Activated T-helper 9 cell treated with anti-CD3 and anti-CD28 coated beads, Interleukin-2, amount 50 U/mL, for 16 hours (primary cell): ENCODE measurements around the gene PLEK.
"Not testable (repeated sequence)": the region's sequence is repeated elsewhere in the genome, so short reads cannot be mapped to it uniquely, and the experiment has no call there.

Experiments
- DNase-seq: peaks from one replicate; pipeline ENCODE4 v3.0.0-alpha.2; 2020; ENCODE audit warnings: low read depth

PLEK gene

DNA sequence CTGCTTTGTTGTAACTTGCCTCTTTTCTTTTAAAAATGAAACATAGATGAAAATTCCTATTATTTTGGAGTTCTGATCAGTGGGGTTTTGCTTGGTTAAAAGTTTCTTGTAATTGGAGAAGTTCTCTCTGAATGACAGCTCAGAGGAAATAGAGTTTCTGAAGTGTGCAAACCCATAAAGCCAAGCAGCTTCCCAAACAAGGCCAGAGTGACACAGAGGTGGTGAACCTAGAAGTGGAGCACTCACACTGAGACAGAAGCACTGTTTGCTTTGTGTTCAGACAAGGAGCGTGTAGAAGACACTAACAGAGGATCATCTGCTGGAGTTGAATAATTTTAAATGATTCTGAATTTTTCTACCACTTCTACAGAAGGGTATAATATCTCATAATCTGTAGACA lies 52.8 kb downstream of the PLEK start:
- DNase-seq, result no peak

DNA sequence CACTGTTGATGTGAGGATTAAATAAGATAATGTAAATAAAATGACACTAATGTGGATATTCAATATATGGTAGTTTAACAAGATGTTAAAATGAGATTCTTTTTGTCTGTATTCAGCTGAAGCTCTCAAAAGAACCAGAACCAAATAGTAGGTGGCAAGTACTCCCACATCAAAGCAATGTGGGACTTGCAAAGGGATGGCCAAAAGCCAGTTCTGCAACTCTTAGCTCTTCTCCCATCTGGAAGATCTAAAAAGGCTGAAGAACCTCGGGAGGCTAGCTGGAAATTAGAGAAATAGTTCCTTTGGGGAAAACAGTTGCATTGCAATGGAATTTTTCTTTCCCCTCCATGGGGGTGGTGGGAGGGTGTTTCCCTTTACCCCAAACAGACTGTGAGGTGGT lies 53.3 kb downstream of the PLEK start:
- no peak for DNase-seq

DNA sequence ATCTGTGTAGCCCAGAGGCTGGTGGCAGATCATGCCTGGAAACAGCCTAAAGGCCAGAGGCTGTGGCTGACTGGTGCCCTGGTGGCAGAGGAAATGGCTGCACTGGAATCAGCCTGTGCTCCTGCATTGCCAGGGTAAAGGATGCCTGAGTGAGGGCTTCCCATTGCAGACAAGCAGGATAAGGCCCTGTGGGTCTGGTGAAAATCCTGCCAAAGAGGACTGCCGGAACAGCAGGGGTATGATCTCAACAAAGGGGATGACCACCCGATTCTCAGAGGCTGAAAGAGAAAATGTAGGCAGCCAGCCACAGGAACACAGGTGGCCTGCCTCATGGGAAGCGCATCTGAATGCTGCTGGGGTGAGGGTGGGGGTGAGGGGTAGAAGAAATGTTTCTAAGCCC lies 53.8 kb downstream of the PLEK start:
- DNase-seq, result no peak

DNA sequence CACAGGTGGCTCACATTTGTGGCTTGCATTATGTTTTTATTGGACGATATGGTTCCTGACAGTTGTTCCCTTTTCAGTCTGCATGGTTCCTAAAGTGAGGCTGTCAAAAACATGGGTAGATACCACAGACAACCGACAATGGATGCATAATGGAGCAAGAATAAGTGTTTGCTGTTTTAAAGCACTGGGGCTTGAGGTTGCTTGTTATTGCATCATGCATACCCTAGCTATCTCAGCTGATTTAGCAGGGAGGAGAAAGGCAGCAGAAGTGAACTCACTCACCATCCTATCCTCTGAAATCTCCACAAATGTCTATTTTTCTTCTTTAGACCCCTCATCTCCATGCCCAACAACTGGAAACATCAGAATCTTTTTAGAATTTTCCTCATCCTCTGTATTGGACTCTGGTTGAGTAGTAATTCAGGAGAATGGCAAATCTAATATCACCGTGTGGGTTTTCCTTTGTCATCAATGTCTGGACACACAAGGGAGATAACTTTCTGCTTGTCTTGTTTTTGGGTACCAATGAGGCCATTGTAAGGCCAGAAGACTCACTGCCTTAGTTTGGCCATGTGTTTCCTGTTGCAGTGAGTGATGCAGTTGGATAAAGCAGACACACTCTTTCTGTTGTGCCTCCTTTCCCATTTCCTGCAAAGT lies 55.3 kb downstream of the PLEK start:
- DNase-seq, result no peak

DNA sequence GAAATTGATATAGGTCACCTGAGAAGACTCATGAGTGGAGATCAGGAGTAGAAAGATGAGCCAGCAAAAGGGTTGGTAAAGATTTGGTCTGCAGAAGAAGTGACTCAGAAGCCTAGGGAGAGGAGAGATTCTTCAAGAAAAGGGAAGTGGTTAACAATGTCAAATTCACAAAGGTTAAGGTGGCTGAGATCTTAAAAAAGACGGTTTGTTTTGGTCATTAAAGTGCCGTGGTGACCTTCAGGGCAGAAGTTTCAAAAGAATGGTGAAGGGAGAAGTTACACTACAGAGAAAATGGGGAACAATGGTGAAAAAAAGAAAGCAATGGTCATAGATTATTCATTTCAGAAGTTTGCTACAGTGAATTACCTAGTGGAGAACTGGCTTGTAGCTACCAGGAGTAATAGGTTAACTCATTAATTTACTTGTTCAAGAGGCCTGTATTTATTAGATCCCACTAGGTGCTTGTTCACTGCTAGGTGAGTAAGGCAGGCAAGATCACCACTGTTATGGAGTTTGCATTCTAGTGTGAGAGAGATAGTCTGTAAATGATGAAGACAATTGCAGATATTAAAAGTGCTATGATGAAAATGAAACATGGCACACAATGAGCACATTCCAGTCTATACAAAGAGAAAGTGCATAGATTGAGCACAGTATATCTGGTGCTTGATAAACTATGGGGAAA lies 59.0 kb downstream of the PLEK start:
- no peak for DNase-seq

DNA sequence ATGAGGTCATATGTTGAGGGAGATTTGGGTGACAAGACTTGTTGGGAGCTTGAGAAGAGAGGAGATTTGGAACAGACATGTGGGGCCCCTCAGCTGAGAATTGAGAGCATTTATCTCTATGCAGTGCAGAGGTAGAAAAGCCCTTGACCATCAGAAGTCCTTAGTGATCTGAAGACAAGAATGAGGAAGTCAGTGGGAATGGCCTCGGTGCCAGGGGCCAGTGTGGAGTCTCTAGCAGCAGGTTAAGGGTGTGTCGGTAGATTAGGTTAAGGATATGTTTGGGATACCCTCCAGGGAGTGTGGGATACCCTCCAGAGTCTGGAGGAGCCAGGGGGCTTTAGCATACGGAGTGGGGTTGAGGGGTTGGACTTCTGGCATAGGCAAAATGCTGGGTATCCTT lies 60.4 kb downstream of the PLEK start:
- DNase-seq, result no peak

DNA sequence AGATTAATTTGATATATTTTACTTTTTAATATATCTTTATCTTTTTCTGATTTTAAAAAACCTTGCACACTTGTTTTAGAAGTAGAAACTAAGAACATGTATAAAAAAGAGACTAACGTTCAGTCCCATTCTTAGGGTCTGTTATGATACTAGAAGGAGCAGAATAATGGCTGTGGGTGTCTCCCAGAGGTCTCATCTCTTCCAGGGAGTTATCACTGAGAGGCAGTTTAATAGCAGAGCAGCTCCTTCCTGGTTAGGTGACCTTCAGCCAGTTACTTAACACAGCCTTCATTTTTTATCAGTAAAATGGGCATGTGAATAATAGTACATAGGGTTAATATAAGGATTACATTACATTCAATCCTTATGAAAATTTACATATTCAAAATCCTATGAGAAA lies 61.4 kb downstream of the PLEK start:
- no peak for DNase-seq

DNA sequence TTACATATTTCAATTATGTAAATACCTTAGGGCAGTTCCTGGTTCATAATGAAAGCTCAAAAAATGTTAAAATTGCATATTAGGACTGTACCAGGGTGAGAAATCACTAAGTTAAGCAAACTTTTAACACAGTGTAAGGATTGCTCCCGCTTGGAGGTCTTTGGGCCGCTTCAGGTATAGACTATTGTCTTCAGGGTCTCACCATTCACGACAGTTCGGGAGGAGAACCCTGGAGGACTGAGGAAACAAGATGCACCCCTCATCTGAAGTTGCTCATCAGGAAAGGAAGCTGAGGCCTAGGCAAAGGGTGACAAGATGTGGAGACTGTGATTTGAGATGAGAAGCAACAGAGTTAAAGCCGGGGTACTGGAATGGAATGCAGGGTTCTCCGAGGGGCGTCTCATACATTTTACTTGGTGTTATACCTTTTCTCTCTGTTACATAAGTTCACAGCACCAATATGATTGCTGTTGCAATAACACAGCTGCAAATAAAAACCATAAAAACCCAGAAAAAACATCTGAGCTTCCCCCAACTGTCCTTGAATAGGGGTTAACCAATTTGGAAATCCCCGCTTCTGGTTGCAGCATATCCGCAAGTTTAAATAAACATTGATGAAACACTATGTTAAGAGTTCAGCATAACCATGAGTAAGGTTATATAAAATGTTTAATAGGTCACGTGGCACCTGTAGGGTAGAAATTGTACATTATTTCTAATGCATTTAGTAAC lies 61.9 kb downstream of the PLEK start:
- DNase-seq, result no peak

DNA sequence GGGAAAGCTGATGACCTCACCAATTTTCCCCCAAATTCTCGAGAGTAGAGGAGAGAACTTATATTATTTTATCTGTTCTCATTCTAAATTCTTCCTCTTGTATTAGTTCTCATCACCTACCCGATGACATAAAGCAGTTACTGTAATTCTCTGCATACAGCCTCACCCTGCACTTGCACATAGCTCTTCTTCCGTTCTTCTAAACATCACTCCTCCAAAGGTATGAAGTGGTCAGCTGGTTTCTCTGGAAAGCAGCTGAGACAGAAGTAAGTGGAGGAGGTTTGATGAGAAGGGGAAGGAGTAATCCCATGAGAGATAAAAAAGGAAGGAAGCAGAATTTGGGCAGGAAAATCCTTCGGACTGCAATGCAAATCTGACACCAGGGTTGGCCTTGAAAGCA lies 63.0 kb downstream of the PLEK start:
- no peak for DNase-seq

DNA sequence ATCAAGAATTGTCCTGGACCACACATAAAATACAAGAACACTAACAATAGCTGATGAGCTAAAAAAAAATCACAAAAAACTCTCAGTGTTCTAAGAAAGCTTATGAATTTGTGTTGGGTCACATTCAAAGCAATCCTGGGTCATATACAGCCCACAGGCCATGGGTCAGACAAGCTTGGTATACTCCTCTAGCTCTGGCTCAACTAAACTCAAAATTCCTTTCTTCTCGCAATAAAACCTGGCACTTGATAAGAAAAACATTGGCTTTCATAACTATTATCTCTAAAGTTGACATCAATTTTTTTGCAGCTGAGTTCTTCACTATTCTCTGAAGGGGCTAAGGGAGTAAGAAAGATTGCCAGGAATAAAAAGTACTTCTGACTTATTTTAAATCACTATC lies 63.7 kb downstream of the PLEK start:
- DNase-seq, result no peak

DNA sequence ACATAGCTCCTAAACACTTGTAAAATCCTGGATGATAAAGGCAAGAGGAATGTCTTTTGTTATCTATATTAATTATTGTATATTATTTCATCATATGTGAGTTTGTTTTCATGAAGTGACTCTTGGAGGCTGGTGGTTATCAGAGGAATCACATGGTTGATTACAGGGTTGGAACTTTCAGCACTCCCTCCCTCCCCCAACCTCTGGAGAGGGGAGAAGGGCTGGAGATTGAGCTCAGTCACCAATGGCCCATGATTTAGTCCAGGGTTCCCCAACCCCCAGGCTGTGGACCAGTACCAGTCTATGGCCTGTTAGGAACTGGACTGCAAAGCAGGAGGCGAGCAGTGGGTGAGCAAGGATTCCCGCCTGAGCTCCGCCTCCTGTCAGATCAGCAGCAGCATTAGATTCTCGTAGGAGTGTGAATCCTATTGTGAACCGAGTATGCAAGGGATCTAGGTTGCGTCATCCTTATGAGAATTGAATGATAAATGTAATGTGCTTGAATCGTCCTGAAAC lies 64.3 kb downstream of the PLEK start:
- DNase-seq, result no peak

DNA sequence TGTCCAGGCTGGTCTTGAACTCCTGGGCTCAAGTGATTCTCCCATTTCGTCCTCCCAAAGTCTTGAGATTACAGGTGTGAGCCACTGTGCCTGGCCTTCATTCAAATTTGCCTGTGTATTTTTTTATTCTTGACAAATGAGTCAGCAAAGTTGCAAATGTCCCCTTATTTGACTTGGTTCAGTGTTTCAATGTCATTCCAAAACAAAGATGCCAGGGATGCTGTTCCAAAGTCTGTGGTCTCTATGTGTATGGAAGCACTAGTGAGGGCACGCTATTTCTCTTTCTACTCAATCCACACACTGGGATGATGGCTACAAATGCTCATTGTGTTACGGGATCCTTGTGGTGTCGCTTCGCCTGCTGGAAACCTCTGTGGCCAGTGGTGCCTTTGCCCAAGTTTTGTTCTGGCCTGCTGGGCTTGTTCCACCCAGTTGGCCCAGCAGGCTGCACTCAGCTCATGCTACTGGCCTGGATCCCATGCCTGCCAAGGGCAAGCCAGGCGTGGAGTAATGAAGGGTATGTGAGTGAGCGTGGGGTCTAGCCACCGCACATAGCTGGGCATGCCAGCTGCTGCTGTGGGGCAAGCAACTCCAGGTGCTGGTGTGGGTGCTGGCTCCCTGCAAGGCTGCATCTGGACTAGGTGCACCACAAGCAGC lies 66.4 kb downstream of the PLEK start:
- DNase-seq, result no peak

DNA sequence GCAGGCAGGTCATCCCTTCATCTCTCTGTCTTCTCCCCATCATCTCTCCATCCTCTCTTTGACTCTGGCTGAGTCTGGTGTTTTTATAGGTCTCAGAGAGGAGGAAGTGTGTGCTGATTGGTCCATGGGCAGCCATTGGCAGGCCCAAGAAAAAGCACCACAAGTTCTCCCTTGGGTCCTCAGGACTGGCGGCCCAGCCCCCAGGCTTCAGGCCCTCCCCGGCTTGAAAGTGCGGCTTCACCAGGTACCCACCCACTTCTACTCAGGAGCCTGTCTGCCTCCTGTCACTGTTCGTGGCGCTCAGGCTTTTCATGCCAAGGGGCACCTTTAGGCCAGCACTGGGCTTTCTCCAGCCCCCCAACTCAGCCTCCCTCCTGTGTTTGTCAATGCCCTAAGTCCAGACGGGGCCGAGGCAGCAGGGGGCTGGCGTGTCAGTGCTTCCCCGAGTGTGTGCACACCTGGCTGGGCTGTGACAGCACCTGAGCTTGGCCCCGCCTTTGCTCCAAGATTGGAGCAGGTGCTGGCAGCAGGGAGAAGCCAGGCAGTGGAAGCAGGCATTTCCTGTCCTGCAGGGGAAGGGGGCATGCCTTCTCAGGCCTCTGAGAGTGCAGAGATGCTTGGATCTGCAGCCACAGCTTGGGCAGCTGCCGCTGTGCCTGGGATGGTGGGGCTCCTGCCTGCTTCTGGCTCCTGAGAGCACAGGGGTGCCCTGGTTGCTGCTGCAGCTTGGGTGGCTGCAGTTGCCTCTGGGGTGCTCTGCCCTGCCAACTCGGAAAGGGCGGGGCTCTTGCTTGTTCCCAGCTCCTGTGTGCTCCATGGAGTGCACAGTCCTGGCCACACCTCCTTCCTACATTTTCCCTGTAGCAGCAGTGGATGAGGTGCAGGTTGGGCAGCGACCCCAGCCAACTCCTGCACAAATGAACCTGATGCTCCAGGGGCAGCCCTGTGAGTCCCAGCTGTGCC lies 67.9 kb downstream of the PLEK start:
- no peak for DNase-seq

DNA sequence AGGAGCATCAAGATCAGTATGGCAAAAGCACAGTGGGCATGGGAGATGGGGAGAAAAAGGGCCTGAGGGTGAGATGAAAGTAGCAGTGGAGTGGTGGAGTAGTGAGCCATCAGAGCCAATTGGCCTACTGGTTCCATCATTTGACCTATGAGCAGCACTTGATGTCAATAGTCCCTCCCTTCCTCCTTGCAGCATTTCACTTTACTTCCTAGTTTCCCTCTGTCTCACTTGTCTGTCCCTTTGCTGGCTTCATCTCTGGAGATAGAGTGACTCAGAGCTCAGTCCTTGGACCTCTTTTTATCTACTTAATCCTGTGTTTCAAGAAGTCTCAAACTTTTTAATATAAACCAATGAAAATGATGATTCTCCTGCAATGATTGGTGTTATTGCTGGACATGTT lies 69.9 kb downstream of the PLEK start:
- DNase-seq, result no peak

DNA sequence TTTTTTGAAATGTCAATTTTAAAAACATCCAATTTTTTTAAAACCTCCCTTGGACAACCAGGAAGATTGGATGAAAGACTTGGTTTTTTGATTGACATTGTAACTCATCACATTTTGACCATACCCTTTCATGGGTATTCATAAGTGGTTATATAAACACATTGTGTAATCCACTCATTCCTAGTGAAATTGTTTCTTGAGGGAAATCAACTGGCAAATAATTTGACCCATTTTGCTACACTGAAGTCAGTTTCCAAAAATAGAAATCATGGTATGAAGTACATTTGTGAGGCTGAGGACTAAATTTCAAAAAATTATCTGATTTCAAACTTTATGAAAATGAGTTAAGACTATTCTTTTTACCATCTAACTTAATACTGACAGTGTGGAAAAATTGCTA lies 70.5 kb downstream of the PLEK start:
- no peak for DNase-seq

DNA sequence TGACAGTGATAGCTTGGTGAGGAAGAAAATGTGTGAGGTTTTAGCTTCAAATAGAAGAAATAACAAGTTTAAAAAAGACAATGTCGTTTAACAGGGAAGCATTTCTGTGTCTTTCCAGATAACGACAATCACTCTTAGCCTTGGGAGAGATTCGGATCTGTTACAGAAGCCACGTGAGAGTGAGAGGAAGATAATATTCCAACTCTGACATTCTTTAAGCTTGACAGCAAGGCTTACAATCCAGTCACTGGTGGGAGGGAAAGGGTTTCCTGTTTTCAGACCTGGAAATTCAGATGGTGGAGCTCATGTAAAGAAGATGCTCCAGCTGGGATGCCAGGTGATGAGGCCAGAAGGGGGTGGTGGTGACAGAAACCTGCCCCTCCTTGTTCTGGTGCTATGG lies 71.2 kb downstream of the PLEK start:
- no peak for DNase-seq

DNA sequence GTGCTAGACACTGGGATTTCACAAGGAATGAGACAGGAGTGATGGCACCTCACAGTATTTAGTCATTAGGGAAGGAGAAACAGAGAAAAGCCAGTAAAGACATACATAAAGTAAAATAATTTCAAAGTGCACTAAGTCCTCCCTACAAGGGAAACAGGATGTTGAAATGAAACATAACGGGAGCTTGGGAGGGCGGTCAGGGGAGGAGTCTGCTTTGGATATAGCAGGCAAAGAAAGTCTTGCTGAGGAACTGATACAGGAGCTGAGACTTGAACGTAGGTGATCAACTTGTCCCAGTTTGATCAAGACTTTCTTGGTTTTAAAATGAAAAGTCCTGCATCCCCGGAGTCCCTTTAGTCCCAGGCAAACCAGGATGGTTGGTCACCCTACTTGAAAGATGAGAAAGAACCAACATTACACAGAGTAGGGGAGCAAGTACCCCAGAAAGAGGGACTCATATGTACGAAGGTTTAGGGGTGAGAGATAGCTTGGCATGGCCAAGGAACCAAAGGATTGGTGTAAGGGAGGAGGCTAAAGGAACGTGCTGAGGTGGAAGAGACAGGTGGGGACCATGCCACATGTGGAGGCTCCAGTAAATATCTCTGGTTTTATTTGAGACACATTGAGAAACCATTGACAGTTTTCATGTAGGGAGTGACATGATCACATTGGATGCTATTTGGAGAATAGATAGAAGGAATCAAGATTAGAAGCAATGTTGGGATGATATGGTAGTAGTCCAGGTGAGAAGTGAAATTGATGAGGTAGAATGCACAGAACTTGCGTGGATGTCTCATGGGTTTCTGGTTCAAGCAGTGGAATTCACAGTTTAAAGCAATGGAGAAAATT lies 73.6 kb downstream of the PLEK start:
- DNase-seq, result no peak

DNA sequence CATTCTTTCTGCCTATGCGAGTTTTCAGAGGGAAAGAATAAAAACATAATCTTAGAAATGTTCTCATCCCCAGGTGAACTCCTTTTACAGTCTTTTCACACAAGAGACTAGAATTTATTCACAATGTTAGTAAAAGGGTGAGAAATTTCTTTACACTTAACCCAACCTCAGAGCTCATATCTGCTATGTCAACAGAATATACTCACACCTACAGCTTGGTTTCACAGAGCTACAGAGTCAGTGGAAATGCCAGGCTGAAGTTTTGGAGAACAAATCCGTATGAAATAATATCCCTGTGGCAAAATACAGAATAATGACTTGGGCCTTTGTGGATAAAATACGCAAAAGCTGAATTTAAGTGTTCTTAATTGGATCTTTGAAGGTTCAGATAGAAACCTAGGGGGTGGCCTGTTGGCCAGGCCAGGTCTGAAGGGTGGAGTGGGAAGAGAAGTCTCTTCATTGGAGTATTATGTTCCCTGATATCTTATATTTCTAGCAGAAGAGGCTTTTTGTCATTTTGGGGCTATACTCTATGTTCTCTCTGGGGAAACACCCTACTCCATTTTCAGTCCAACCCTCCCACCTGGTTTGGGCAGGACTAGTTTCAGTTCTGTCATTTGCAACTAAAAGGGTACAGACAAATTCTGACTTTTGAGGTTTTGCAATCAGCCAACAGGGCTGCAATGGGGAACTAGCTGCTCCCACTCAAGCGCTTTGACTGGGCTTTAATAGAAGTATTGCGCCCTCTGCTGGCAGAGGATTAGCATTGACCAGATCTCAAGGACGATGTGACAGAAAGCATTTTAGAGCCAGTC lies 76.3 kb downstream of the PLEK start:
- peak; percentile 66 for DNase-seq

DNA sequence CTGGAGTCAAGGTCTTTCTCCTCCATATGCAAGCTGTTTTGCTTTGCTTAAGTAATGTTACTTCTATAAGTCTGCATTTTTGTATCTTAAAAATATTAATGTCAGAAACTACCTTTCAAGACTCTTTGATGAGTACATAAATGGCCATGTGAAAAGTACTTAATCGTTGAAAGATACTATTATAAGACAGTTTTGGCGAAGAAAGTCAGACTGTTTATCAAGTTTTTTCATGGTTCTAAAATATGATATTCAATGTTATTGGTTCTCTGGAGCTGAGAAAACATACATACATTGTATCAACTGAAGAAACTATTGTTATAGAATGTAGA lies 76.9 kb downstream of the PLEK start:
- DNase-seq, result no peak

DNA sequence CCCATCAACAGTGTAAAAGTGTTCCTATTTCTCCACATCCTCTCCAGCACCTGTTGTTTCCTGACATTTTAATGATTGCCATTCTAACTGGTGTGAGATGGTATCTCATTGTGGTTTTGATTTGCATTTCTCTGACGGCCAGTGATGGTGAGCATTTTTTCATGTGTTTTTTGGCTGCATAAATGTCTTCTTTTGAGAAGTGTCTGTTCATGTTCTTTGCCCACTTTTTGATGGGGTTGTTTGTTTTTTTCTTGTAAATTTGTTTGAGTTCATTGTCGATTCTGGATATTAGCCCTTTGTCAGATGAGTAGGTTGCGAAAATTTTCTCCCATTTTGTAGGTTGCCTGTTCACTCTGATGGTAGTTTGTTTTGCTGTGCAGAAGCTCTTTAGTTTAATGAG lies 81.3 kb downstream of the PLEK start:
- not testable (repeated sequence) for DNase-seq
